Astrocyte of the hippocampus (primary cell): ENCODE measurements around the gene STARD10.

Experiments used
- DNase-seq: peaks from one replicate; pipeline ENCODE4 v3.0.0; 2011; ENCODE audit warnings: low read depth, low spot score

Gene STARD10

GRCh38 chr11:72763823-72764222 lies 30.0 kb downstream of the STARD10 start:
- DNase-seq: no peak

DNA sequence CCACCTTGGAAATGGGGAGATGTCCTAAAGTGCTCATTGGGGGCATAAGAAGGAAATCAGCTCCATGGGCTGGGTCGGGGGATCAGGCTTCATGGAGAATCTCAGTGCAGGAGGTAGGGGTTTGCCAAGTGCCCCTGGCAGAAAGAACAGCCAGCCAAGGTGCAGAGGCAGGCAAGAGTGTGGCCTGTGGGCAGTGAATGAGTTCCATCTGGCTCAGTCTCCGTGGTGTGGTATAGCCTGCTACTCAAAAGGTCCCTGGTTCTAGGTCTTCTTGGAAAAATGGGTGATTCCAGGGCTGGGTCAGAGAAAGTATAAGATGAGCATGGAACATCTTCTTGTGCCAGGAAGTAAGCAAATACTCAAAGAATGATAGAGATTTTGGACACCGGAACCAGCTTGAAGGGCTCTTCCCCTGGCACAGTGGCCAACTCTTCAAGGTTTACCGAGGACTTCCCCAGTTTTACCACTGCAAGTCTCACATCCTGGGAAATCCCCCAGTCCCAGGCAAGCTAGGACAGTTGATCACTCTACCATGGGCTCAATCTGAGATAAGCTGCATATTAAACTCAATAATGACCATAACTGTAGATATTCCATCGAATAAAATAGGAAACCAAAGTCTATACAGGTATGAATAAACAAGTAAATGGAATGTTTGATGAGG lies 31.1 kb downstream of the STARD10 start:
- no peak for DNase-seq

GRCh38 chr11:72760539-72761405 lies 33.1 kb downstream of the STARD10 start:
- peak; percentile 65 for DNase-seq

GRCh38 chr11:72759468-72759985 lies 34.3 kb downstream of the STARD10 start:
- peak; percentile 28 for DNase-seq

DNA sequence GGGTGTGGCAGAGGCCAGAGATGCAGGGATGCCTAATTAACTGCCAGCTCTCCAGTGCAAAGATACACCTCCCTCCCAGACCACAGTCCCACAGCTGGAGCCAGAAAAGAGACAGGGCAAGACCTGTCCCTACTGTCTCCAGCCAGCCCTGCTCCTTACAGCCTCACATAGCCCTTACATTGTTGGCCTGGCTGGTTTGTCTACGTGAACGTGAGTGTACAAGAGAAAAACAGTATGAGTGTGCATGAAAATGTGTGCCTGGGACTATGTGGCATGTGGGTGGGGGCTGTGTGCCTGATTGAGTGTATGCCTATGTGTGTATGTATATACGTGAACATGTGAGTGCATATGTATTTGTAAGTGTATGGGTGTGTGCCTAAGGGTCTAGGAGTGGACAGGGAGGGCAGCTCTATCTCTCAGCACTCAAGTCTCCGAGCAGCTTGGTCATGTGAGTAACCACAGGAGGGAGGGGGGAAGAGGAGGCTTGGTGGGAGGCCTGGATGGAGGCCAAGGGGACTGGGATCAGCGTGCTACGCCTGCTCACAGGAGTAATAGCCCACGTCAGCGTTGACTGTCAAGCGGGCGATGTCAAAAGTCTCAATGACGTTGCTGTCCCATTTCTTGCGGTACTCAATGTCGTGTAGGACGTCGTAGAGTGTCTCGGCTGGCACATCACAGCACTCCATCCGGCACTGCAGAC lies 35.0 kb downstream of the STARD10 start:
- DNase-seq: peak; percentile 95

- DNase-seq: peak; percentile 80
Observed at GRCh38 chr11:72758304-72758689, 35.5 kb downstream of the STARD10 start.

DNA sequence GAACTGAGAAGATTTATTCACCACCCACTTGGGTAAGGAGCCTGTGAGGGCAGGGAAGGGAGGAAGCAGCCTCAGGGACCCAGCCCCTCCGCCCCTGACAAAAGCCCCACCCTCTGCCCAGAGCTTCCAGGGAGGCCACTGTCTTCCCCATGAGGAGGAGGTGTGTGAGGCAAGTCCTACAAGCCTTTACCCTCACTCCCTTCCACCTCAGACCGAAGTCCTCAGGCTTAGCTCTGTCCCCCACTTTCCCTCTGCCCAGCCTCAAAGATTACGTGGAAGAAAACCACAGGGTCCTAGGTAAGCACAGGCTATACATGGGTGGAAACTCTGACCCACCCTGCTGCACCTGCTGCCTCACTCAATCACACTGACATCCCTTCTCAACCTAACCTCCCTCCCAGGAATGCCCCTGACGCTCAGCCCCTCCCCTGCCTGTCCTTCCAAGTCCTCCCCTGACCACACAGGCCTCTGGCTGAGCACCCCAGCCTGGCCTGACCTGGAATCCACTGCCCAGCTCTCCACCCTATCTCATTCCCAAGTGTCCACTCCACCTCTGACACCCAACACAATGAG lies 38.0 kb downstream of the STARD10 start:
- no peak for DNase-seq

DNA sequence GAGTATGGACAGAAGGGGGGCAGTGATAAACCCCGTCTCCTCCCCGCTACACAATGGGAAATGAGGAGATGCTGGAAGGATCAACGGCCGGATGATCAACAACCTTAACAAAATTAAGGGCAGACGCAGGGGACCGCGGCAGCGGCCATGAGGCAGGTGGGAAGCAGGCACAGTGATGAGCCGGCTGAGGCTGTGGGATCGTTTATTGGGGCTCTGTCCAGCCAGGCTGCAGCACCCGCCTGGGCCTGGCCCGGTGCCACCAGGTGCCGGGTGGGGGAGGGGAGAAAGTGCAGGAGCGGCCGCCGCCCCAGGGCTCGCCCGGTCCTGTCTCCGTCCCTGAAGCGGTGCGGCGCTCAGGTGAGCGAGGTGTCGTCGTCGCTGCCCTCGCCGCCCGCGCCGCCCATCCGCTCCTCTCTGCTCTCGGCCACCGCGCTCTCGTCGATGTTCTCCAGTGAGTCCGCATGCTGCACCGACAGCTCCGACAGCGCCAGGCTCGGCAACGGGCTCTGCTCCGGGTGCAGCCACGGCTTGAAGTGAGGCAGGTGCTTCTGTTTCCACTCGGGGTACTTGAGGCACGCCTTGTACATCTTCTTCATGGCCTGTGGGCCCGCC lies 39.2 kb downstream of the STARD10 start:
- DNase-seq: no peak

DNA sequence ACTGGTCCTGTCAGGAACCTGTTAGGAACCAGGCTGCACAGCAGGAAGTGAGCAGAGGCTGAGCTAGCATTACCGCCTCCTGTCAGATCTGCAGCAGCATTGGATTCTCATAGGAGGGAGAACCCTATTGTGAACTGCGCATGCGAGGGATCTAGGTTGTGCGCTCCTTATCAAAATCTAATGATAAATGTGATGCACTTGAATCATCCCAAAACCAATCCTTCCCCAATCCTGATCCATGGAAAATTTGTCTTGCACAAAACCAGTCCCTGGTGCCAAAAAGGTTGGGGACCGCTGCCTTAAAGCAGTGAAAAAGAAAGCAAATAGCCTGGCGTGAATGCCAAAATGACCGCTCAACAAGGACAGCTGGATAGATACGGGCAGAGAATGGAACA lies 39.7 kb downstream of the STARD10 start:
- no peak for DNase-seq

GRCh38 chr11:72753341-72754148 lies 40.3 kb downstream of the STARD10 start:
- no peak for DNase-seq

DNA sequence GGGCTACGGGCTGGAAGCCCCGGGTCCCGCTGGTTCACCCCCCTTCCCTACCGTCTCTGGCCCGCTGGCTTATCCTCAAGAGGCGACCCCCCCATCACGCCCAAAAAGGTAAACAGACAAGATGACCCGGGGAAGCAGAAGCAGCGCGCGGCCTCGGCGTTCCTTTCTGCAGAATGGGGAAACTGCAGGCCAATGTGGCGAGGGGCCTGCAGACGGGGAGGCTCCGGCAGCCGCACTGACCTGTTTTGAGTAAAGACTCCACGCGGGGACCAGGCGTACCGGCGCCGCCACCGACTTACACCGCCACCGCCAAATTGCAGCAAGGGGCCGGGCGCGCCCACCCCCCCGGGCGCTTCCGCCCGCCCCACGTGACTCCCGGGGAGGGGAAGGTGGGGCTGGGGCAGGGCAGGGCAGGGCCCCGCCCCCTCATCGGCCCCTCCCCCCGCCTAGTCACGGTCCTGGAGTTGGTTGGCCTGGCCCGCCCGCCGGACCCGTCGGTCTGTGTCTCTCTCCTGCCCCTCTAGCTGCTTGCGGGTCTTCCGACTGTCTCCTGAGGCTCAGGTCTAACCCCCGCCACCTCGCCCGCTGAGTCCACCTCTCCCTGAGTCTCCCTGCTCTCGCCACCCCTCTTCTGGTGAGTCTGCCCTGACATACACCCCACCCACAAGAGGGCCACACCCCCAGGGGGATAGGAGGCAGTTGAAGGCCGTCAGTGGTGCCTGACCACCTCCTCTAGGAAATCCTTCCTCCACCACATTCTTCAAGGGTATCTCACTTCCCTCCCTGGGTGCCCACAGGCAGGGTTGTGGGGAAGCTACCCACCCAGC lies 41.5 kb downstream of the STARD10 start, which contains the start of gene ARAP1:
Gene ARAP1 (minus strand): TSS at position 321 of the 827 bp plus-strand sequence. CDS start 25,280 bp downstream, outside the sequence.
- DNase-seq: peak; percentile 83

- DNase-seq: no peak
Observed at GRCh38 chr11:72751116-72752087, 42.4 kb downstream of the STARD10 start.

- no peak for DNase-seq
Observed at GRCh38 chr11:72750556-72751115, 43.2 kb downstream of the STARD10 start.

DNA sequence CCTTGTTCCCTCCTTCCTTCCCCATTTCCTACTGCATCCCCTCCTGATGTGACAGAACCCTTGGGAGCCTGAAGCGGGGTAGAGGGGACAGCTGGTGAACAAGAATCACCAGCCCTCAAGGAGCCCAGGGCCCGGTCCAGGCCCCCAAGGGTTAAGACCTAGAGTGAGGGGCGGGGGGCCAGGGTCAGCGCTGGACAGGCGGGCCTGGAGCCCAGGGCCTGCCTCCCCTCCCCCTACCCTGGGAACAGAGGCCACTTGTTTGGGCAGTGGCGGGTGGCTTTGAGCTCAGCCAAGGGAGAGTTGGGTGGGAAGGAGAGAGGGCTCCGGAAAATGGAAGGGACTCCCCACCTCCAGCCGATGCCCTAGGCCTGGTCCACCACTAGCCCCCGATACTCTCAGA lies 43.8 kb downstream of the STARD10 start:
- no peak for DNase-seq

DNA sequence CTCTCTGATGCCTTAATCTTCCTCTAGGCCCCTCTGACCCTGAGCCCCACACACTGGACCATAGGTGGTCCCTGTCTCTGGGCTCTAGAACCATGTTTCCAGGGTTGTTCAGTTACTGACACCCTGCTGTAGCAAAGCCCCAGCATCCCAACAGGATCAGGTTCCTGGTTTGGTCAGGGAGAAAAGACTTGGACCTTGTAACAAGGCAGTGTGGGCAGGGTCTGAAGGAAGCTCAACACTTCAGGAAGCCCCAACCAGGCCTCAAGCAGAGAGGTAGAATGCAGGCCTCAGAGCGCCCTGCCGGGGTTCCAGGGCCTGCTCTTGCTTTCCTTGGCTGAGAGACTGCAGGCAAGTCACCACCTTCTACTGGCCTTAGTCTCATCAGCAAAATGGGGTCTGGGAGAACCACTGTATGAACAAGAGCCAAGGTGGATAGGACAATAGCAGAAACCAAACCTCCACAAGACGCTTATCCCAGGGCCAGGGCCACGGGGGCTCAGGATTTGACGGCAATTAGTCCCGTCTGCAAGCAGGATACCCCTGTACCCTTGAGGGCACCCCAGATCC lies 46.5 kb downstream of the STARD10 start:
- DNase-seq: no peak

DNA sequence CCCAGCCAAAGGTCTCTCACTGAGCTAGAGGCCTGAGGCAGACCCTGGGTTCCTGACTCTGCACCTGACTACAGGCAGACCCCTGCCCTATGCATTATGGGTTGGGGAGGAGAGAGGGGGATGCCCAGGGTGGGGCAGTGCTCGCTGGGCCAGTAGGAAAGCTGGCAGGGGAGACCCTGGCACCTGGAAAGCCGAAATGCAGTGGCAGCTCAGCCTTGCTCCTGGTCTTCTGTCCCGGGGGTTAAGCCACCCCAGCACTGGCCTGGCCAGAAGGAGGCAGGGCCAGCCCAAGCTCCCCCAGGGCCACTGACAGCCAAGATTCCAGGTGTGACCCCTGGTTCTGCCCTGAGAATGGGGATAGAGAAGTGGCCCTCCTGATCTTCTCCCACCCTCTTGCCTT lies 47.0 kb downstream of the STARD10 start:
- no peak for DNase-seq

GRCh38 chr11:72745925-72746550 lies 47.8 kb downstream of the STARD10 start:
- DNase-seq: no peak
